Parathyroid adenoma (tissue), 2 donors: Measurements from ENCODE around the gene DDX27.

Experiments used
- H2AFZ ChIP-seq: fragments of 300-600 bp; sonication (generic); one replicate; pipeline ENCODE4 v1.7.0; 2017; ENCODE audit warnings: antibody characterized with exemption, mild to moderate bottlenecking
- H3K27ac ChIP-seq: fragments of 300-600 bp; sonication (generic); one replicate; pipeline ENCODE4 v1.7.0; 2017
- H3K27me3 ChIP-seq: fragments of 300-600 bp; sonication (generic); one replicate; pipeline ENCODE4 v1.7.0; 2017; ENCODE audit warnings: low read length; ENCODE audit not compliant: control insufficient read depth, insufficient read depth
- H3K36me3 ChIP-seq: fragments of 300-600 bp; sonication (generic); one replicate; pipeline ENCODE4 v1.7.0; 2017; ENCODE audit warnings: low read length; ENCODE audit not compliant: control insufficient read depth, insufficient read depth
- H3K4me1 ChIP-seq: fragments of 300-600 bp; sonication (generic); one replicate; pipeline ENCODE4 v1.7.0; 2017; ENCODE audit warnings: control low read depth
- H3K4me2 ChIP-seq: fragments of 300-600 bp; sonication (generic); one replicate; pipeline ENCODE4 v1.7.0; 2017; ENCODE audit warnings: low read length
- H3K4me3 ChIP-seq: fragments of 300-600 bp; sonication (generic); one replicate; pipeline ENCODE4 v1.7.0; 2017; ENCODE audit warnings: low read depth, low read length
- H3K79me2 ChIP-seq: fragments of 300-600 bp; sonication (generic); one replicate; pipeline ENCODE4 v1.7.0; 2017; ENCODE audit warnings: control low read depth
- H3K9ac ChIP-seq: fragments of 300-600 bp; sonication (generic); one replicate; pipeline ENCODE4 v1.7.0; 2017; ENCODE audit warnings: mild to moderate bottlenecking
- H3K9me3 ChIP-seq: fragments of 300-600 bp; sonication (generic); one replicate; pipeline ENCODE4 v1.7.0; 2017; ENCODE audit warnings: low read length; ENCODE audit not compliant: control insufficient read depth
- CTCF ChIP-seq: fragments of 300-600 bp; sonication (generic); IDR thresholded peaks from one replicate; pipeline ENCODE4 v1.7.0; 2017; ENCODE audit warnings: antibody characterized with exemption, mild to moderate bottlenecking
- donor health status: primary hyperparathyroidism.

DDX27 gene

GRCh38 chr20:49261173-49261572 lies 42.0 kb downstream of the DDX27 start:
- H3K79me2 ChIP-seq, result no peaks in the 10 kb centered on the region
- H3K4me1 ChIP-seq, result no peaks in the 10 kb centered on the region
- H3K4me2 ChIP-seq, result no peak overlapping the region
- H3K27ac ChIP-seq, result no peak overlapping the region
- H3K27me3 ChIP-seq, result no peaks in the 10 kb centered on the region
- H3K4me3 ChIP-seq, result no peak overlapping the region
- no peak overlapping the region for H3K9ac ChIP-seq
- H2AFZ ChIP-seq, result no peak overlapping the region
- no peaks in the 10 kb centered on the region for H3K9me3 ChIP-seq
- no peak for TF ChIP-seq CTCF
- H3K36me3 ChIP-seq, result no peaks in the 10 kb centered on the region

GRCh38 chr20:49262444-49262843 lies 43.2 kb downstream of the DDX27 start:
- TF ChIP-seq CTCF, result no peak
- Histone ChIP-seq H3K27ac (no peak overlapping the region), H3K4me1 (no peaks in the 10 kb centered on the region), H3K9me3 (no peaks in the 10 kb centered on the region), H3K27me3 (no peaks in the 10 kb centered on the region), H2AFZ (no peak overlapping the region), H3K79me2 (no peaks in the 10 kb centered on the region), H3K36me3 (no peaks in the 10 kb centered on the region), H3K4me2 (no peak overlapping the region), H3K9ac (no peak overlapping the region), H3K4me3 (no peak overlapping the region)

GRCh38 chr20:49267327-49267726 lies 48.1 kb downstream of the DDX27 start:
- Histone ChIP-seq H3K36me3 (no peaks in the 10 kb centered on the region), H2AFZ (no peak overlapping the region), H3K27me3 (no peaks in the 10 kb centered on the region), H3K79me2 (peaks cover 11% of the 10 kb centered on the region), H3K9ac (no peak overlapping the region), H3K4me1 (no peaks in the 10 kb centered on the region), H3K27ac (no peak overlapping the region), H3K4me2 (no peak overlapping the region), H3K9me3 (no peaks in the 10 kb centered on the region), H3K4me3 (no peak overlapping the region)
- TF ChIP-seq CTCF, result no peak

- H2AFZ ChIP-seq, result no peak overlapping the region
- H3K4me2 ChIP-seq, result no peak overlapping the region
- H3K79me2 ChIP-seq, result peaks cover 15% of the 10 kb centered on the region
- H3K9ac ChIP-seq, result no peak overlapping the region
- no peaks in the 10 kb centered on the region for H3K36me3 ChIP-seq
- no peaks in the 10 kb centered on the region for H3K27me3 ChIP-seq
- no peak overlapping the region for H3K4me3 ChIP-seq
- H3K4me1 ChIP-seq, result no peaks in the 10 kb centered on the region
- H3K27ac ChIP-seq, result no peak overlapping the region
- no peak for TF ChIP-seq CTCF
- H3K9me3 ChIP-seq, result no peaks in the 10 kb centered on the region
These were observed 49.6 kb downstream of the DDX27 start for GRCh38 chr20:49268600-49269365.

- H3K27me3 ChIP-seq, result no peaks in the 10 kb centered on the region
- H2AFZ ChIP-seq, result no peak overlapping the region
- H3K4me1 ChIP-seq, result no peaks in the 10 kb centered on the region
- H3K27ac ChIP-seq, result no peak overlapping the region
- H3K9ac ChIP-seq, result no peak overlapping the region
- H3K79me2 ChIP-seq, result peaks cover 17% of the 10 kb centered on the region
- H3K36me3 ChIP-seq, result no peaks in the 10 kb centered on the region
- no peak overlapping the region for H3K4me2 ChIP-seq
- no peaks in the 10 kb centered on the region for H3K9me3 ChIP-seq
- TF ChIP-seq CTCF, result no peak
- no peak overlapping the region for H3K4me3 ChIP-seq
These were observed 51.0 kb downstream of the DDX27 start for GRCh38 chr20:49270177-49270576.
